Epithelial cell of esophagus (primary cell): ENCODE measurements around the gene TPP2.

Experiments
- DNase-seq: peaks from one replicate; pipeline ENCODE4 v3.0.0; 2010; ENCODE audit warnings: low read depth
- H3K4me3 ChIP-seq: 2 replicates; pipeline ENCODE4 v1.5.1; 2011; ENCODE audit warnings: mild to moderate bottlenecking, low read length, control low read depth
- TF ChIP-seq, protein P1 (sequence below): IDR thresholded peaks from 2 replicates; pipeline ENCODE4 v1.5.1; 2011; ENCODE audit warnings: low read depth, mild to moderate bottlenecking, low read length, control low read depth, inconsistent platforms; ENCODE audit not compliant: insufficient read depth; ENCODE audit errors: missing control alignments

Gene TPP2

DNA sequence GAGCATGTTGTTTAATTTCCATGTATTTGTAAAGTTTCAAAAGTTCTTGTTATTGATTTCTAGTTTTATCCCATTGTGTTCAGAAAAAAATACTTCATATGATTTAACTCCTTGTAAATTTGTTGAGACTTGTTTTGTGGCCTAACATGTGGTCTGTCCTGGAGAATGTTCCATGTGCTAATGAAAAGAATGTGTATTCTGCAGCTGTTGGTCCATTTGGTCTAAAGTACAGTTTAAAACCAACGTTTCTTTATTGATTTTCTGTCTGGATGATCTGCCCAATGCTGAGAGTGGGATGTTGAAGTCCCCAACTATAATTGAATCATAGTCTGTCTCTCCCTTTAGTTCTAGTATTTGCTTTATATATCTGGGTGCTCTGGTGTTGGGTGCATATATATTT lies 34.9 kb upstream of the TPP2 start:
- no peak overlapping the region for H3K4me3 ChIP-seq
- peak; percentile 42 for DNase-seq
- TF ChIP-seq, protein P1, sequence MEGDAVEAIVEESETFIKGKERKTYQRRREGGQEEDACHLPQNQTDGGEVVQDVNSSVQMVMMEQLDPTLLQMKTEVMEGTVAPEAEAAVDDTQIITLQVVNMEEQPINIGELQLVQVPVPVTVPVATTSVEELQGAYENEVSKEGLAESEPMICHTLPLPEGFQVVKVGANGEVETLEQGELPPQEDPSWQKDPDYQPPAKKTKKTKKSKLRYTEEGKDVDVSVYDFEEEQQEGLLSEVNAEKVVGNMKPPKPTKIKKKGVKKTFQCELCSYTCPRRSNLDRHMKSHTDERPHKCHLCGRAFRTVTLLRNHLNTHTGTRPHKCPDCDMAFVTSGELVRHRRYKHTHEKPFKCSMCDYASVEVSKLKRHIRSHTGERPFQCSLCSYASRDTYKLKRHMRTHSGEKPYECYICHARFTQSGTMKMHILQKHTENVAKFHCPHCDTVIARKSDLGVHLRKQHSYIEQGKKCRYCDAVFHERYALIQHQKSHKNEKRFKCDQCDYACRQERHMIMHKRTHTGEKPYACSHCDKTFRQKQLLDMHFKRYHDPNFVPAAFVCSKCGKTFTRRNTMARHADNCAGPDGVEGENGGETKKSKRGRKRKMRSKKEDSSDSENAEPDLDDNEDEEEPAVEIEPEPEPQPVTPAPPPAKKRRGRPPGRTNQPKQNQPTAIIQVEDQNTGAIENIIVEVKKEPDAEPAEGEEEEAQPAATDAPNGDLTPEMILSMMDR: no peak

DNA sequence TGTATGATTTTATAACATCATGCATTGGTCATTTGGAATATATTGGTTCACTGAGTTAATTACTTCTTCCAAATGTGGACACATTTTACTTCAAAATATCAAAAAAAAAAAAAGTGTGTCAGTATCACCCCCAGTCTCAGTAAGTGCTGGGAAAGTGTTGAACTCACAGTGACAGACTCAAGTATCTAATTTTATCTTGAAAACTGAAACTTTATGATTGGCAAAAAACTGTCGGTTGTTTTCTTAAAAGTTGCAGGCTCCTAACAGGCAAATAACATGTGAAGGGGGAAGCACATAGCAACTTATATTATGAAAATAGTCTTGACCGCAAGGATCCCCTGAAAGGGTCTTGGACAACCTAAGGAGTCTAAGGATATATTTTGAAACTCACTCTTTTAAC lies 33.5 kb upstream of the TPP2 start:
- TF ChIP-seq, protein P1: no peak
- no peak for DNase-seq
- no peak overlapping the region for H3K4me3 ChIP-seq

DNA sequence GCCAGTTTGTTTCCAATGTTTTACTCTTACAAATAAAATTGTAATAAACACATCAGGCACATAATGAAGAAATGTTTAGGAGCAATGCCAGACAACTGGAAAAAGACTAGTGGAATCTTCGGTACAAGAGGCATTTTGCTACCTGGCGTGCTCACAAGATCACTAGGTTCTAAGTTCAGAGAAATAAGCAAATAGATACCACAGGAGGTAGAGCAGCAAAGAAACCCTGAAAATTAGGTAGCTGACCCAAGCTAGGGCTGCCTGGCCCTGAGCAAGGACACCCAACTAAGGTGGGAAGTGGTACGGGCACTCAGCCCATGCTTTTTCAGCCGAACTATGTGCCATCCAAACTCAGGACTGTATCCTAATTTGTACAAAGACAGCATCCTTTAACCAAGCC lies 32.2 kb upstream of the TPP2 start:
- DNase-seq: no peak
- TF ChIP-seq, protein P1: no peak

DNA sequence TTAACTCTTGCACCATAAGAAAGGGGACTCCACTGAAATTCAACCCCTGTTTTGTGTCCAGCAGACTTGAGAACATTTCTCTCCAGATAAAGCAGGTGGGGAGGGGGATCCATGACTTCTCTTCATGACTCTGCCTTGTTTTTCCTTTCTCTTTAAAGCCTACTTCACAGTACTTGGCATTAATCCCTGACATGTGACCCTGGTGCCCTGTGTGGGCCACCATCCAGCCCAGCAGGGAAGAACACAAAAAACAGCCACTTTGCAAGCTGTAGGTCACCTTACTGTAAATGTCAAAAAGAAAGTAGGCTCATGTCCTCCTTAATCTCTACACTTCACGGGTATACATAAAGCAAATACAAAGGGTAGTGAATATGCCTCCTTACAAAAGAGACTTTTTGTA lies 30.3 kb upstream of the TPP2 start:
- TF ChIP-seq, protein P1: no peak
- DNase-seq: no peak
- no peak overlapping the region for H3K4me3 ChIP-seq

More for the DNA sequence above, 32.2 kb upstream of the TPP2 start:
- H3K4me3 ChIP-seq: no peak overlapping the region

DNA sequence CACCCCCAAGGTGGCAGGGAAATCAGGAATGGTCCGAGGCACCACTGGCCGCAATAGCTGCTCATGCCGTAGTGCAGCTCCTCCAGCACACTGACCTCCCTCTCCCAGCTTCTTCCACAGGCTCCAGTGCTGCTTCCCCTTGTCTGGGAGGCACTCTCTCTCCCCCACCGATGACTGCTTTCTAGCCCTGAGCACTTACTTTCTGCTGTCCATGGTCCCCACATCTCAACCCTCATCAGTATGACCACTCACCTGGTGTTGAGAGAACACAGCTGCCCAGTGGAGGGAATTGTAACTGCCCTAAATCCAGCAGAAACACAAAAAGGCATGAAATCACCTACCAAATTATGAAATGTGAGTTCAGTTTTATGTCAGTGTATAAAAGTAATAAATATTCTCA lies 28.9 kb upstream of the TPP2 start:
- DNase-seq: peak; percentile 5
- TF ChIP-seq, protein P1: no peak
- no peak overlapping the region for H3K4me3 ChIP-seq

DNA sequence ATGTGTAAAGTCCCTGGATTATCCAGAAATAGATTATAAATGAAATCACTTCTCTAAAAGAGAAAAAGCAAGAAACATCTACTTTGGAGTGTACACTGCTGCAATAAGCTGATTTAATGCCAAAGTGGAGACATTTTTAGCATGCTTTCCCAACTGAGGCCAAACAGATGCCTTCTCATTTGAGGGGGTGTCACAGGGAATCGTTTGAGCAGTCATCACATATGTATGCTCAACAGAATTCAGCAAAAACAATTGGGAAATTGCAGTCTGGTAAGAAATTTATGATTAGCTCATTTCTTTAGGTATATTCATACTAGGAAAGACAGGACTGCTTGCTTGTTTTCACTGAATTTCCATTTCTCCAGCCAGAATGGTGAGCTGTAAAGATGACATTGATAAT lies 27.3 kb upstream of the TPP2 start:
- no peak overlapping the region for H3K4me3 ChIP-seq
- DNase-seq: no peak
- TF ChIP-seq, protein P1: no peak

DNA sequence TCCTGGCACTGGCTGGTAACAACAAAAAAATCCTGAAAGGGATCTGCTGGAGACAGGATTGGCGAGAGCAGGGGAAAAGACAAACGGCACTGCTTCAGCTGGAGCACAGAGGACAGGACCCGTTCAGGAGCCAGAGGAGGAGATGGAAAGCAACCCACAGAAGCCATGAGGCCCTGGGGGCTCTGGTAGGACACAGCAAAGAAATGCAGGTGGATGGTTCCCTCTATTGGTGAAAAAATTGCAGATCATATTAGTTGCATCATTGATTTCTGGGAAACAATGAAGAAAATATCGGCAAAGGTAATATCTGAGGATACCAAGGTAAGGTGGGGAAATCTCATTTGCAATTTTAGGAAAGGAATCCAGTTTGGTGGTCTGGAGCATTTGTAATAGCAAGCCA lies 25.7 kb upstream of the TPP2 start:
- TF ChIP-seq, protein P1: no peak
- peak; percentile 8 for DNase-seq
- no peak overlapping the region for H3K4me3 ChIP-seq
